Measurements from ENCODE around the gene SLC37A1.

DNA sequence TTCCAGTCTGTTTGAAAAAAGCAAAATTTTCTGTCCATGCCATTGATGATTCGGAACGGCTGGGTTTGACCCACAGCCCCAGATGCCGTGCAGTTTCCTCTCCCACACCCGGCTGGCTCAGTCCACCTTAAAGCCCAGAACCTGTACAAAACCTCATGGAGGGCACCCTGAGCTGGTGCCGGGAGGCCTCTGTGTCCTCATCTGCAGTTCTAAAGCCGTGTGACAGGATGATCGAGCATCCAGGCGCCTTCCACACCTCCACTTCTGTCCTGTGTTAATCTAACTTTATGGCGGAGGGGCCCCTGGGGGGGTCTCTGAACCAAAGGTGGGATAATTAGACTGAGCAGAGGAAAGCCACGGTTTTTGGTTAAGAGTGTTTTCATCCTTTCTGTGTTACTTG is 49.6 kb downstream of the SLC37A1 start:
- TF ChIP-seq, protein P1, sequence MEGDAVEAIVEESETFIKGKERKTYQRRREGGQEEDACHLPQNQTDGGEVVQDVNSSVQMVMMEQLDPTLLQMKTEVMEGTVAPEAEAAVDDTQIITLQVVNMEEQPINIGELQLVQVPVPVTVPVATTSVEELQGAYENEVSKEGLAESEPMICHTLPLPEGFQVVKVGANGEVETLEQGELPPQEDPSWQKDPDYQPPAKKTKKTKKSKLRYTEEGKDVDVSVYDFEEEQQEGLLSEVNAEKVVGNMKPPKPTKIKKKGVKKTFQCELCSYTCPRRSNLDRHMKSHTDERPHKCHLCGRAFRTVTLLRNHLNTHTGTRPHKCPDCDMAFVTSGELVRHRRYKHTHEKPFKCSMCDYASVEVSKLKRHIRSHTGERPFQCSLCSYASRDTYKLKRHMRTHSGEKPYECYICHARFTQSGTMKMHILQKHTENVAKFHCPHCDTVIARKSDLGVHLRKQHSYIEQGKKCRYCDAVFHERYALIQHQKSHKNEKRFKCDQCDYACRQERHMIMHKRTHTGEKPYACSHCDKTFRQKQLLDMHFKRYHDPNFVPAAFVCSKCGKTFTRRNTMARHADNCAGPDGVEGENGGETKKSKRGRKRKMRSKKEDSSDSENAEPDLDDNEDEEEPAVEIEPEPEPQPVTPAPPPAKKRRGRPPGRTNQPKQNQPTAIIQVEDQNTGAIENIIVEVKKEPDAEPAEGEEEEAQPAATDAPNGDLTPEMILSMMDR (IDR thresholded peaks at IDR 0.05) = no peak
- no peak for TF ChIP-seq POLR2A (IDR thresholded peaks at IDR 0.05)

Measured in uterus (tissue), 2 donors.